Osteocyte (in vitro differentiated cells): Measurements from ENCODE around the gene FAM13C. TPM values are rescaled to one million over a fixed set of nuclear protein-coding genes. Genes with fewer than 3 reads are reported as not detected.

Experiments used
- DNase-seq: peaks from one replicate; pipeline ENCODE4 v3.0.0; 2021; ENCODE audit warnings: mixed read lengths; ENCODE audit not compliant: unreplicated experiment; ENCODE audit errors: extremely low spot score
- H3K27ac Mint-ChIP-seq: one replicate; pipeline ENCODE4 v1.8.0; 2021; ENCODE audit warnings: mild to moderate bottlenecking, mixed read lengths; ENCODE audit not compliant: unreplicated experiment
- H3K27me3 Mint-ChIP-seq: one replicate; pipeline ENCODE4 v1.8.0; 2021; ENCODE audit warnings: mixed read lengths; ENCODE audit not compliant: unreplicated experiment
- H3K36me3 Mint-ChIP-seq: one replicate; pipeline ENCODE4 v1.8.0; 2021; ENCODE audit warnings: mixed read lengths; ENCODE audit not compliant: unreplicated experiment
- H3K4me1 Mint-ChIP-seq: one replicate; pipeline ENCODE4 v1.8.0; 2021; ENCODE audit warnings: mixed read lengths; ENCODE audit not compliant: unreplicated experiment
- H3K4me3 Mint-ChIP-seq: one replicate; pipeline ENCODE4 v1.8.0; 2021; ENCODE audit warnings: mild to moderate bottlenecking, moderate library complexity, mixed read lengths; ENCODE audit not compliant: unreplicated experiment
- H3K9me3 Mint-ChIP-seq: one replicate; pipeline ENCODE4 v1.8.0; 2021; ENCODE audit warnings: mixed read lengths; ENCODE audit not compliant: unreplicated experiment
- CTCF ChIP-seq: fragments of 200-600 bp; sonication (generic); IDR thresholded peaks from 2 replicates; pipeline ENCODE4 v1.5.0; 2021; ENCODE audit warnings: antibody characterized with exemption, mild to moderate bottlenecking, moderate library complexity
- total RNA-seq: library from RNA; stranded (reverse); gene quantifications from 2 replicates; pipeline ENCODE4 v1.2.1, GENCODE V29; 2021

FAM13C gene
- total RNA-seq, 1 donor from 2014 or later: 3.2 TPM

GRCh38 chr10:59255463-59255862 is 106.9 kb downstream of the FAM13C start:
- Mint-ChIP-seq H3K36me3 (no peaks in the 10 kb centered on the region), H3K27ac (no peak overlapping the region)

GRCh38 chr10:59252491-59252890 is 109.9 kb downstream of the FAM13C start:
- peaks cover 18% of the 10 kb centered on the region for H3K27me3 Mint-ChIP-seq
- no peaks in the 10 kb centered on the region for H3K36me3 Mint-ChIP-seq
- no peak overlapping the region for H3K27ac Mint-ChIP-seq

More at GRCh38 chr10:59255463-59255862, 106.9 kb downstream of the FAM13C start:
- Mint-ChIP-seq H3K9me3 (no peaks in the 10 kb centered on the region), H3K4me3 (no peak overlapping the region), H3K4me1 (no peaks in the 10 kb centered on the region), H3K27me3 (peaks cover 15% of the 10 kb centered on the region)
- no peak for TF ChIP-seq CTCF
- DNase-seq: no peak

GRCh38 chr10:59245686-59246085 is 116.7 kb downstream of the FAM13C start:
- Mint-ChIP-seq H3K27ac (no peak overlapping the region), H3K27me3 (peaks cover 36% of the 10 kb centered on the region), H3K9me3 (no peaks in the 10 kb centered on the region), H3K36me3 (no peaks in the 10 kb centered on the region), H3K4me3 (no peak overlapping the region), H3K4me1 (no peaks in the 10 kb centered on the region)
- no peak for DNase-seq
- TF ChIP-seq CTCF: no peak

More at GRCh38 chr10:59252491-59252890, 109.9 kb downstream of the FAM13C start:
- no peak for TF ChIP-seq CTCF
- Mint-ChIP-seq H3K9me3 (no peaks in the 10 kb centered on the region), H3K4me3 (no peak overlapping the region), H3K4me1 (no peaks in the 10 kb centered on the region)
- no peak for DNase-seq

GRCh38 chr10:59244871-59245270 is 117.5 kb downstream of the FAM13C start:
- Mint-ChIP-seq H3K4me1 (no peaks in the 10 kb centered on the region), H3K9me3 (no peaks in the 10 kb centered on the region), H3K36me3 (no peaks in the 10 kb centered on the region), H3K27me3 (peaks cover 36% of the 10 kb centered on the region), H3K4me3 (no peak overlapping the region), H3K27ac (no peak overlapping the region)
- no peak for DNase-seq
- no peak for TF ChIP-seq CTCF

GRCh38 chr10:59243611-59244195 is 118.6 kb downstream of the FAM13C start:
- Mint-ChIP-seq H3K36me3 (no peaks in the 10 kb centered on the region), H3K9me3 (peaks cover 4% of the 10 kb centered on the region), H3K27me3 (peaks cover 40% of the 10 kb centered on the region), H3K27ac (no peak overlapping the region), H3K4me1 (no peaks in the 10 kb centered on the region), H3K4me3 (no peak overlapping the region)
- TF ChIP-seq CTCF: no peak
- no peak for DNase-seq
